HepG2 (cell line): ENCODE measurements around the gene MTHFD1. TPM values are rescaled to one million over a fixed set of nuclear protein-coding genes. Genes with fewer than 3 reads are reported as not detected.
A peak's percentile ranks its signal among the peaks of the same experiment; 100 is the strongest.

Experiments
- CCDC6 ChIP-seq: sonication (generic); formaldehyde crosslinking; IDR thresholded peaks from 2 replicates; pipeline ENCODE4 v1.8.1; 2022; ENCODE audit warnings: mild to moderate bottlenecking, missing genetic modification reagents, moderate library complexity
- GABPB1 ChIP-seq: IDR thresholded peaks from 2 replicates; pipeline ENCODE4 v1.6.1; 2016; ENCODE audit warnings: mild to moderate bottlenecking, missing genetic modification reagents, moderate library complexity, missing compliant biosample characterization
- GATA4 ChIP-seq: sonication (generic); IDR thresholded peaks from 2 replicates; pipeline ENCODE4 v1.6.1; 2016; ENCODE audit warnings: antibody characterized with exemption, low read depth, borderline replicate concordance
- GATAD2A ChIP-seq: IDR thresholded peaks from 2 replicates; pipeline ENCODE4 v1.6.1; 2016
- GFI1 ChIP-seq: sonication (generic); formaldehyde crosslinking; IDR thresholded peaks from 2 replicates; pipeline ENCODE4 v1.5.0; 2020; ENCODE audit warnings: missing genetic modification reagents, mild to moderate bottlenecking, borderline replicate concordance
- HOXA3 ChIP-seq: sonication (generic); formaldehyde crosslinking; IDR thresholded peaks from 2 replicates; pipeline ENCODE4 v1.5.0; 2020; ENCODE audit warnings: missing genetic modification reagents
- MBD4 ChIP-seq: IDR thresholded peaks from 2 replicates; pipeline ENCODE4 v1.6.1; 2012; ENCODE audit warnings: low read length, inconsistent platforms, borderline replicate concordance
- MXI1 ChIP-seq: IDR thresholded peaks from 3 replicates; pipeline ENCODE4 v1.6.1; 2012; ENCODE audit warnings: low read depth, low read length, inconsistent platforms, borderline replicate concordance
- NCOR1 ChIP-seq: fragments of 200-600 bp; sonication (generic); IDR thresholded peaks from 2 replicates; pipeline ENCODE4 v1.7.0; 2017; ENCODE audit warnings: antibody characterized with exemption, low read length, borderline replicate concordance
- NFRKB ChIP-seq: fragments of 450-650 bp; IDR thresholded peaks from 2 replicates; pipeline ENCODE4 v1.6.1; 2017
- NFYC ChIP-seq: IDR thresholded peaks from 2 replicates; pipeline ENCODE4 v1.6.1; 2016; ENCODE audit warnings: missing genetic modification reagents, missing compliant biosample characterization
- NPAS2 ChIP-seq: sonication (generic); formaldehyde crosslinking; IDR thresholded peaks from 2 replicates; pipeline ENCODE4 v1.8.0; 2022; ENCODE audit warnings: mild to moderate bottlenecking, missing genetic modification reagents, borderline replicate concordance
- PAF1 ChIP-seq: IDR thresholded peaks from 2 replicates; pipeline ENCODE4 v1.6.1; 2016; ENCODE audit warnings: missing genetic modification reagents, missing compliant biosample characterization
- PLRG1 ChIP-seq: fragments of 450-650 bp; conservative IDR thresholded peaks from 2 replicates; pipeline ENCODE4 v1.6.1; 2016
- PPARG ChIP-seq: conservative IDR thresholded peaks from 2 replicates; pipeline ENCODE4 v1.6.1; 2016; ENCODE audit warnings: missing biosample characterization, missing genetic modification reagents
- PTBP1 ChIP-seq: fragments of 200-400 bp; formaldehyde crosslinking; IDR thresholded peaks from 2 replicates; pipeline ENCODE4 v1.6.1; 2018; ENCODE audit warnings: low read length, low read depth; ENCODE audit not compliant: poor library complexity, severe bottlenecking
- RARG ChIP-seq: sonication (generic); formaldehyde crosslinking; IDR thresholded peaks from 2 replicates; pipeline ENCODE4 v1.4.0; 2020; ENCODE audit warnings: low read depth, mild to moderate bottlenecking, missing genetic modification reagents
- RBAK ChIP-seq: sonication (generic); formaldehyde crosslinking; IDR thresholded peaks from 2 replicates; pipeline ENCODE4 v1.5.1; 2020; ENCODE audit warnings: mild to moderate bottlenecking, missing genetic modification reagents
- RCOR2 ChIP-seq: IDR thresholded peaks from 2 replicates; pipeline ENCODE4 v1.6.1; 2016; ENCODE audit warnings: missing biosample characterization, missing genetic modification reagents
- ZBTB21 ChIP-seq: sonication (generic); formaldehyde crosslinking; IDR thresholded peaks from 2 replicates; pipeline ENCODE4 v1.4.0; 2020; ENCODE audit warnings: missing genetic modification reagents
- ZFP36 ChIP-seq: fragments of 150-350 bp; IDR thresholded peaks from 2 replicates; pipeline ENCODE4 v1.6.1; 2018; ENCODE audit warnings: borderline replicate concordance, low read length, low read depth; ENCODE audit not compliant: partially characterized antibody
- ZNF33B ChIP-seq: sonication (generic); formaldehyde crosslinking; IDR thresholded peaks from 2 replicates; pipeline ENCODE4 v1.5.1; 2020; ENCODE audit warnings: mild to moderate bottlenecking, missing genetic modification reagents
- ZNF350 ChIP-seq: sonication (generic); formaldehyde crosslinking; IDR thresholded peaks from 2 replicates; pipeline ENCODE4 v1.4.0; 2020; ENCODE audit warnings: mild to moderate bottlenecking, low read depth, missing genetic modification reagents, borderline replicate concordance
- ZNF616 ChIP-seq: sonication (generic); formaldehyde crosslinking; IDR thresholded peaks from 2 replicates; pipeline ENCODE4 v1.5.0; 2020; ENCODE audit warnings: low read depth, mild to moderate bottlenecking, missing genetic modification reagents
- ZNF773 ChIP-seq: sonication (generic); formaldehyde crosslinking; IDR thresholded peaks from 2 replicates; pipeline ENCODE4 v1.4.0; 2020; ENCODE audit warnings: missing genetic modification reagents, borderline replicate concordance
- ZNF788 ChIP-seq: sonication (generic); formaldehyde crosslinking; IDR thresholded peaks from 2 replicates; pipeline ENCODE4 v1.5.0; 2020; ENCODE audit warnings: mild to moderate bottlenecking, missing genetic modification reagents, borderline replicate concordance
- polyA plus RNA-seq, 8 experiments: library from polyadenylated mRNA; depleted of rRNA in 3 of 8; stranded (reverse) in 7 of 8; unstranded in 1 of 8; fragments of >200 nt; fragmentation: Illumina TruSeq in 4 of 8; extraction: Trizol in 4 of 8; gene quantifications; 2 replicates each; pipeline versions ENCODE4 v1.2.1 to v1.2.3, GENCODE V29; 2011 to 2016; ENCODE audit warnings: low read depth in 4 of 8, missing spikeins in 1 of 8, mixed read lengths in 1 of 8; ENCODE audit not compliant: insufficient read depth in 1 of 8
- total RNA-seq, 5 experiments: library from RNA; depleted of rRNA; stranded (reverse); fragments of >200 nt; fragmentation: Illumina TruSeq; extraction: Trizol; gene quantifications; 2 replicates each; pipeline ENCODE4 v1.2.3, GENCODE V29; 2016; ENCODE audit warnings: low read depth in 1 of 5
- TF ChIP-seq, protein P1 (sequence below): sonication (generic); formaldehyde crosslinking; conservative IDR thresholded peaks from 2 replicates; pipeline ENCODE4 v1.4.0; 2020; ENCODE audit warnings: missing genetic modification reagents
- TF ChIP-seq, protein P2 (sequence below): sonication (generic); formaldehyde crosslinking; conservative IDR thresholded peaks from 2 replicates; pipeline ENCODE4 v1.8.1; 2023; ENCODE audit warnings: missing genetic modification reagents
- TF ChIP-seq, protein P3 (sequence below): IDR thresholded peaks from 2 replicates; pipeline ENCODE4 v1.6.1; 2016; ENCODE audit warnings: mild to moderate bottlenecking, missing biosample characterization, missing genetic modification reagents
- TF ChIP-seq, protein P4 (sequence below): sonication (generic); formaldehyde crosslinking; IDR thresholded peaks from 2 replicates; pipeline ENCODE4 v1.4.0; 2020; ENCODE audit warnings: missing genetic modification reagents

Gene MTHFD1
- total and polyA plus RNA-seq, 2 of the 13 experiments (the other 11 are each of a cell fraction or from before 2014, with no cell fraction given) = 31.0 to 106 TPM

DNA sequence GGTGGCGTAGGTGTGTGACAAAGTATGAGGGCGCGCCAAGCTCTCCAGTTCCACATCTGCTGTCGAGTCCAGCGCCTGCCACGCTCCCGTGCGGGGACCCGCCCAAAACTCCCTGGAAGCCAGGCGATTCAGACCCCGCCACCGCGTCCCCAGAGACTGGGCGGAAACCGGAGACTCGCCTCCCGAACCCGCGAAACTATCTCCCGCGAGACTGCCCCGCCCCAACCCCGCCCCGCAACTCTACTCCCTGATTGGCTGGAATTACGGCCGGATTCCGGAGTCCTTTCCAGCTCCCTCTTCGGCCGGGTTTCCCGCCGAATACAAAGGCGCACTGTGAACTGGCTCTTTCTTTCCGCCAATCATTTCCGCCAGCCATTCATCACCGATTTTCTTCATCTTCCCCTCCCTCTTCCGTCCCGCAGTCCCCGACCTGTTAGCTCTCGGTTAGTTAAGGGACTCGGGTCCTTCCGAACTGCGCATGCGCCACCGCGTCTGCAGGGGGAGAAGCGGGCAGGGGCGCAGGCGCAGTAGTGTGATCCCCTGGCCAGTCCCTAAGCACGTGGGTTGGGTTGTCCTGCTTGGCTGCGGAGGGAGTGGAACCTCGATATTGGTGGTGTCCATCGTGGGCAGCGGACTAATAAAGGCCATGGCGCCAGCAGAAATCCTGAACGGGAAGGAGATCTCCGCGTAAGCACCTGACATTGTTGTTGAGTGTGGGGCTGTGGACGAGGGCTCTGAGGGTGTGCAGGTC, at the start of gene MTHFD1 (continued):
- peak; percentile 88 for TF ChIP-seq NFYC
- TF ChIP-seq ZNF616 (CRISPR knock-in tag) = peak; percentile 86
- TF ChIP-seq RARG (CRISPR knock-in tag) = 0 out of 2 replicates have a peak, but pooled peaks have one; percentile 18
- peak; percentile 44; the same call in 1 of the 2 replicates for TF ChIP-seq GATAD2A
- peak; percentile 65; the same call in 1 of the 2 replicates for TF ChIP-seq ZNF788 (CRISPR knock-in tag)
- TF ChIP-seq MXI1 = peak; percentile 98; the same call in 2 of the 3 replicates
- peak; percentile 80 for TF ChIP-seq CCDC6 (CRISPR knock-in tag)
- peak; percentile 76 for TF ChIP-seq HOXA3 (CRISPR knock-in tag)
- TF ChIP-seq NPAS2 = no peak
- peak; percentile 94; the same call in 1 of the 2 replicates for TF ChIP-seq ZNF33B
- TF ChIP-seq GABPB1 = peak; percentile 76
- TF ChIP-seq ZNF773 = 0 out of 2 replicates have a peak, but pooled peaks have one; percentile 83
- TF ChIP-seq PTBP1 = no peak
- TF ChIP-seq GFI1 (CRISPR knock-in tag) = no peak
- no peak for TF ChIP-seq ZBTB21
- TF ChIP-seq RCOR2 (CRISPR knock-in tag) = no peak
- no peak for TF ChIP-seq NFRKB
- TF ChIP-seq ZFP36 = no peak
- TF ChIP-seq GATA4 = 0 out of 2 replicates have a peak, but pooled peaks have one; percentile 31
- TF ChIP-seq, protein P1, sequence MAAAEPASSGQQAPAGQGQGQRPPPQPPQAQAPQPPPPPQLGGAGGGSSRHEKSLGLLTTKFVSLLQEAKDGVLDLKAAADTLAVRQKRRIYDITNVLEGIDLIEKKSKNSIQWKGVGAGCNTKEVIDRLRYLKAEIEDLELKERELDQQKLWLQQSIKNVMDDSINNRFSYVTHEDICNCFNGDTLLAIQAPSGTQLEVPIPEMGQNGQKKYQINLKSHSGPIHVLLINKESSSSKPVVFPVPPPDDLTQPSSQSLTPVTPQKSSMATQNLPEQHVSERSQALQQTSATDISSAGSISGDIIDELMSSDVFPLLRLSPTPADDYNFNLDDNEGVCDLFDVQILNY = no peak
- TF ChIP-seq ZNF350 (CRISPR knock-in tag) = no peak; the same call in 1 of the 2 replicates
- no peak for TF ChIP-seq MBD4
- no peak for TF ChIP-seq PPARG
- TF ChIP-seq PAF1 = no peak
- TF ChIP-seq PLRG1 = no peak
- TF ChIP-seq NCOR1 = no peak
- TF ChIP-seq, protein P2, sequence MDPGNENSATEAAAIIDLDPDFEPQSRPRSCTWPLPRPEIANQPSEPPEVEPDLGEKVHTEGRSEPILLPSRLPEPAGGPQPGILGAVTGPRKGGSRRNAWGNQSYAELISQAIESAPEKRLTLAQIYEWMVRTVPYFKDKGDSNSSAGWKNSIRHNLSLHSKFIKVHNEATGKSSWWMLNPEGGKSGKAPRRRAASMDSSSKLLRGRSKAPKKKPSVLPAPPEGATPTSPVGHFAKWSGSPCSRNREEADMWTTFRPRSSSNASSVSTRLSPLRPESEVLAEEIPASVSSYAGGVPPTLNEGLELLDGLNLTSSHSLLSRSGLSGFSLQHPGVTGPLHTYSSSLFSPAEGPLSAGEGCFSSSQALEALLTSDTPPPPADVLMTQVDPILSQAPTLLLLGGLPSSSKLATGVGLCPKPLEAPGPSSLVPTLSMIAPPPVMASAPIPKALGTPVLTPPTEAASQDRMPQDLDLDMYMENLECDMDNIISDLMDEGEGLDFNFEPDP (CRISPR knock-in tag) = 0 out of 2 replicates have a peak, but pooled peaks have one; percentile 90
- TF ChIP-seq, protein P3, sequence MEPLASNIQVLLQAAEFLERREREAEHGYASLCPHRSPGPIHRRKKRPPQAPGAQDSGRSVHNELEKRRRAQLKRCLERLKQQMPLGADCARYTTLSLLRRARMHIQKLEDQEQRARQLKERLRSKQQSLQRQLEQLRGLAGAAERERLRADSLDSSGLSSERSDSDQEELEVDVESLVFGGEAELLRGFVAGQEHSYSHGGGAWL (CRISPR knock-in tag) = peak; percentile 96
- TF ChIP-seq, protein P4, sequence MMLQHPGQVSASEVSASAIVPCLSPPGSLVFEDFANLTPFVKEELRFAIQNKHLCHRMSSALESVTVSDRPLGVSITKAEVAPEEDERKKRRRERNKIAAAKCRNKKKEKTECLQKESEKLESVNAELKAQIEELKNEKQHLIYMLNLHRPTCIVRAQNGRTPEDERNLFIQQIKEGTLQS (CRISPR knock-in tag) = peak; percentile 47; the same call in 1 of the 2 replicates
- 0 out of 2 replicates have a peak, but pooled peaks have one; percentile 16 for TF ChIP-seq RBAK (CRISPR knock-in tag)
